Parathyroid adenoma (tissue), 2 donors: ENCODE measurements around the gene DHDH.

Source experiments
- H2AFZ ChIP-seq: fragments of 300-600 bp; sonication (generic); one replicate; pipeline ENCODE4 v1.7.0; 2017; ENCODE audit warnings: antibody characterized with exemption, mild to moderate bottlenecking
- H3K27ac ChIP-seq: fragments of 300-600 bp; sonication (generic); one replicate; pipeline ENCODE4 v1.7.0; 2017
- H3K27me3 ChIP-seq: fragments of 300-600 bp; sonication (generic); one replicate; pipeline ENCODE4 v1.7.0; 2017; ENCODE audit warnings: low read length; ENCODE audit not compliant: control insufficient read depth, insufficient read depth
- H3K36me3 ChIP-seq: fragments of 300-600 bp; sonication (generic); one replicate; pipeline ENCODE4 v1.7.0; 2017; ENCODE audit warnings: low read length; ENCODE audit not compliant: control insufficient read depth, insufficient read depth
- H3K4me1 ChIP-seq: fragments of 300-600 bp; sonication (generic); one replicate; pipeline ENCODE4 v1.7.0; 2017; ENCODE audit warnings: control low read depth
- H3K4me2 ChIP-seq: fragments of 300-600 bp; sonication (generic); one replicate; pipeline ENCODE4 v1.7.0; 2017; ENCODE audit warnings: low read length
- H3K4me3 ChIP-seq: fragments of 300-600 bp; sonication (generic); one replicate; pipeline ENCODE4 v1.7.0; 2017; ENCODE audit warnings: low read depth, low read length
- H3K79me2 ChIP-seq: fragments of 300-600 bp; sonication (generic); one replicate; pipeline ENCODE4 v1.7.0; 2017; ENCODE audit warnings: control low read depth
- H3K9ac ChIP-seq: fragments of 300-600 bp; sonication (generic); one replicate; pipeline ENCODE4 v1.7.0; 2017; ENCODE audit warnings: mild to moderate bottlenecking
- H3K9me3 ChIP-seq: fragments of 300-600 bp; sonication (generic); one replicate; pipeline ENCODE4 v1.7.0; 2017; ENCODE audit warnings: low read length; ENCODE audit not compliant: control insufficient read depth
- TF ChIP-seq, protein P1 (sequence below): fragments of 300-600 bp; sonication (generic); IDR thresholded peaks from one replicate; pipeline ENCODE4 v1.7.0; 2017; ENCODE audit warnings: antibody characterized with exemption, mild to moderate bottlenecking
- donor health status: primary hyperparathyroidism.

DHDH gene

DNA sequence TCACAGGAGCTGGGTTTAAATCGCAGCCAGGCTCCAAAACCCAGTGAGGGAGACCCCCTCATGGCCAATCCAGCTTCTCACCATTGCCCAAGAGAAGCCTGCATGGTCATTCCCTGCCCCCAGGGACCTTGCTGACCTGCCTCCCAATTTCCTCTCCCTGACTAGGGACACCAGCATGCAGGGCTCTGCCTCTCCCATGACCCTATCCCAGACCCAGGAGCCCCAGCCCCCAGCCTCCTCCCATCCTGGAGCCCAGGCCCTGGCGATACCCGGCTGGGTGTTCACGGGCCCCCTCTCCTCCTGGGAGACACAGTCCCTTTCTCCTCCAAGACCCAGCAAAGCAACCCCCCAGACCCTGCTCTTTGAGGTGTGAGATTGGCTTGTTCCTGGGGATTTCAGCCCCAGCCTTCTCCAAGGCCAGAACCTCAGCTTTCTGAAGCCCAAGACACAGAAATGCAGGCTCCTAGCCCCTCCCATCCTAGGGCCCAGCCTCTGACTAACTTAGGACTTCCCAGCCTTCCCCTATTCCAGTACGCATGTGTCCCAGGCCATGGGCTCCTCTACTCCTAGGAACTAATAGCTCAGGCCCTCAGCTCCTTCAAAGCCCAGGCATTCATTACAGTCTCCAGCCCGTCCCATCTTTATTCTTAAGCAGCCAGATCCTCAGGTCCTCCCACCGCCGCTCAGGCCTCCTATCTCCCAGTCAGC lies 58.5 kb downstream of the DHDH start:
- Histone ChIP-seq H3K4me3 (peak overlapping the region; percentile 88), H3K4me1 (no peaks in the 10 kb centered on the region), H3K9ac (peak overlapping the region; percentile 61), H3K79me2 (peaks cover 16% of the 10 kb centered on the region), H3K9me3 (no peaks in the 10 kb centered on the region), H3K36me3 (no peaks in the 10 kb centered on the region), H3K27ac (peak overlapping the region; percentile 88), H3K27me3 (no peaks in the 10 kb centered on the region), H2AFZ (peak overlapping the region; percentile 84), H3K4me2 (peak overlapping the region; percentile 96)
- TF ChIP-seq, protein P1, sequence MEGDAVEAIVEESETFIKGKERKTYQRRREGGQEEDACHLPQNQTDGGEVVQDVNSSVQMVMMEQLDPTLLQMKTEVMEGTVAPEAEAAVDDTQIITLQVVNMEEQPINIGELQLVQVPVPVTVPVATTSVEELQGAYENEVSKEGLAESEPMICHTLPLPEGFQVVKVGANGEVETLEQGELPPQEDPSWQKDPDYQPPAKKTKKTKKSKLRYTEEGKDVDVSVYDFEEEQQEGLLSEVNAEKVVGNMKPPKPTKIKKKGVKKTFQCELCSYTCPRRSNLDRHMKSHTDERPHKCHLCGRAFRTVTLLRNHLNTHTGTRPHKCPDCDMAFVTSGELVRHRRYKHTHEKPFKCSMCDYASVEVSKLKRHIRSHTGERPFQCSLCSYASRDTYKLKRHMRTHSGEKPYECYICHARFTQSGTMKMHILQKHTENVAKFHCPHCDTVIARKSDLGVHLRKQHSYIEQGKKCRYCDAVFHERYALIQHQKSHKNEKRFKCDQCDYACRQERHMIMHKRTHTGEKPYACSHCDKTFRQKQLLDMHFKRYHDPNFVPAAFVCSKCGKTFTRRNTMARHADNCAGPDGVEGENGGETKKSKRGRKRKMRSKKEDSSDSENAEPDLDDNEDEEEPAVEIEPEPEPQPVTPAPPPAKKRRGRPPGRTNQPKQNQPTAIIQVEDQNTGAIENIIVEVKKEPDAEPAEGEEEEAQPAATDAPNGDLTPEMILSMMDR, result no peak

DNA sequence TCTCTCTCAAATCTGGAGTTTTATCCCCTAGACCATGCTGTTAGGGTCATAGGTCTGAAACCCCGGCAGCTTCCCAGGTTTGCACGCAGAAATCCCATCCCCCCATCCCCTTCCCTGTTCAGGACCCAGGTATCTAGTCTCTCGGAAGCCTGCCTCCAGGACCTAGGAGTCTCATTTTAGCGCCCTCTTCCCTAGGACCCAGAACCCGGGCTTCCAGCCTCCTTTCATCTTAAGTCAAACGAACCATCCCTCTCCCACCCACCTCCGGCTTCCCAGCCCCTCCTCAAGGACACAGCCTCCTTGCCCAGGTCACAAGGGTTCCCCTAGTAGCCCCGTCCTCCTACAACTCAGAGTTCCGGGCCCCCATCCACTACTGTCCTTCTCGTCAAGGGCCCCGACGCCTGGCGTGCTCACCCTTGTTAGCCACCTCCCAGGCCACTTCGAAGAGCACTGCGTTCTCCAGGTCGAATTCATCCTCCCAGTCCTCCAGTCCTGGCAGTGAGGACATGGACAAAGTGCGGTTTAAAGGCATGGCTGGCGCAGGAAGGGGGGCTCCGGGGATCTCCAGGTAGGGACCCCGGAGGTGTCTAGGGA lies 59.2 kb downstream of the DHDH start:
- TF ChIP-seq, protein P1, result no peak
- Histone ChIP-seq H3K36me3 (no peaks in the 10 kb centered on the region), H3K9ac (peak overlapping the region; percentile 61), H3K4me2 (peak overlapping the region; percentile 96), H3K9me3 (no peaks in the 10 kb centered on the region), H3K4me3 (peak overlapping the region; percentile 88), H3K4me1 (no peaks in the 10 kb centered on the region), H2AFZ (peak overlapping the region; percentile 84), H3K27me3 (no peaks in the 10 kb centered on the region), H3K79me2 (peaks cover 16% of the 10 kb centered on the region), H3K27ac (peak overlapping the region; percentile 88)

DNA sequence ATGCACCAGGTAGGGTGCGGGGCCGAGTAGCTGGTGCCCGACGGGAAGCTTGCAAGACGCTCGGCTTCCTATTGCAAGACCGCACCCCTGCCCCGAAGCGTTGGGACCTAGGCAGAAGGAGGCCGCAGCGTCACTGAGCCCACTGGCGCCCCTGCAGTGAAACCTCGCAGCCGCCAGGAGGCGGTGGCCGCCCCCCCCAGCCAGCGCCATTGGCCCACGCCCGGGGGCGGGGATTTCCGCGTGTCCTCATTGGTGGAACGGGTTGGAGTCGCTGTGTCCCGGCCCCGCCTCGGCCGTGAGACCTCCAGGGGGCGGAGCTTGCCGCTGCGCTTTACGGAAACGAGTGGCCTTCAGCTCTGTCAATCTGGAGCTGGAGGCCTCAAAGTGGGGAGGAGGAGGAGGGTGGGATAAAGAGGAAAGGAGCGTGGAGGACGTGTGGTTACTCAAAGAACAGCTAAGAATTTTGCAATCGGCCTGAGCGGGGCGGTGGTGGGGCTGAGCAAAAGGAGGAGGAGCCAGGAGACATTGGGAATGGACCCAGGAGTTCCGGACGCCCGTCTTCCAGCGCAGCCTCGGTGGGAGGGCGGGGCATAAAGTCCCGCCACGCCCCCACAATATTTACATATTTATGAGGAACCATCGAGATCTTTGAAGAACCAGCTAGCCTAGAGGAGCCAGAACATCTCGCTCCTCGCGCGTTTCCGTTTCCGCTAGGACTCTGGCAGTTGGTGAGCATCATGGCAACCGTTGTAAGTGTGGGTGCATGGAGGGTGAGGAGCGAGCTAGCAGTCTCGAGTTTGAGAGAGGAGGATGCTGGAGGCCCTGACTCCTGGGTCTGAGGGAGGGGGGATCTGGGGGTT lies 59.9 kb downstream of the DHDH start, which contains the start of the genes GYS1 and RUVBL2:
TSS of gene GYS1 (minus strand) at position 135 of the 860 bp plus-strand sequence. CDS start 197 bp downstream, outside the sequence.
TSS of gene RUVBL2 (plus strand) at position 713 of the 860 bp plus-strand sequence. CDS start at position 738, 25 bp downstream.
- H2AFZ ChIP-seq, result peak within 1 kb of the TSS; percentile 84
- H3K79me2 ChIP-seq, result peaks cover 20% of the 10 kb centered on the region
- peak within 1 kb of the TSS; percentile 61 for H3K9ac ChIP-seq
- H3K4me1 ChIP-seq, result no peaks in the 10 kb centered on the region
- peak within 1 kb of the TSS; percentile 96 for H3K4me2 ChIP-seq
- TF ChIP-seq, protein P1, result peak; percentile 100
- peak within 1 kb of the TSS; percentile 88 for H3K27ac ChIP-seq
- H3K27me3 ChIP-seq, result no peaks in the 10 kb centered on the region
- H3K9me3 ChIP-seq, result no peaks in the 10 kb centered on the region
- H3K36me3 ChIP-seq, result no peaks in the 10 kb centered on the region
- peak within 1 kb of the TSS; percentile 88 for H3K4me3 ChIP-seq

DNA sequence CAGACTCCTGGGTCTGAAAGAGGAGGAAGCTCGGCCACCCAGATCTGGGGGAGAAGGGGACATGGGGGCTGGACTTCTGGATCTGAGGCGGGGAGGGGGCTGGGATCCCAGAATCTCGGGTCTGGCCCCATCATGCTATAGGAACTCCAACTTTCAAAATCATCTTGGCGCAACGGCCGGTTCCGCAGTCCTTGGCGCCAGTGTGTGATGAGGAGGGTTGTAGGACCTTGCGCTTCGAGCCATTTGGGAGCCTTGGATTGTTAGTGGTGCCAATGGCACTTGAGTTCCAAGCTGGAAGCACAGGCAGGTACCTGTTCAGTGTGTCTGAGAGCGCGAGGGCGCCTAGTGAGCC lies 60.5 kb downstream of the DHDH start:
- peak overlapping the region; percentile 84 for H2AFZ ChIP-seq
- no peaks in the 10 kb centered on the region for H3K9me3 ChIP-seq
- no peak overlapping the region for H3K9ac ChIP-seq
- no peaks in the 10 kb centered on the region for H3K27me3 ChIP-seq
- H3K4me3 ChIP-seq, result peak overlapping the region; percentile 88
- H3K4me1 ChIP-seq, result no peaks in the 10 kb centered on the region
- H3K27ac ChIP-seq, result peak overlapping the region; percentile 88
- H3K79me2 ChIP-seq, result peaks cover 20% of the 10 kb centered on the region
- H3K36me3 ChIP-seq, result no peaks in the 10 kb centered on the region
- TF ChIP-seq, protein P1, result no peak
- H3K4me2 ChIP-seq, result peak overlapping the region; percentile 96
